ENCODE data around the gene CMBL. TPM values are rescaled to one million over a fixed set of nuclear protein-coding genes. Genes with fewer than 3 reads are reported as not detected.

Gene CMBL
- total RNA-seq, 1 experiment from 2014 or later, result 12.9 TPM

DNA sequence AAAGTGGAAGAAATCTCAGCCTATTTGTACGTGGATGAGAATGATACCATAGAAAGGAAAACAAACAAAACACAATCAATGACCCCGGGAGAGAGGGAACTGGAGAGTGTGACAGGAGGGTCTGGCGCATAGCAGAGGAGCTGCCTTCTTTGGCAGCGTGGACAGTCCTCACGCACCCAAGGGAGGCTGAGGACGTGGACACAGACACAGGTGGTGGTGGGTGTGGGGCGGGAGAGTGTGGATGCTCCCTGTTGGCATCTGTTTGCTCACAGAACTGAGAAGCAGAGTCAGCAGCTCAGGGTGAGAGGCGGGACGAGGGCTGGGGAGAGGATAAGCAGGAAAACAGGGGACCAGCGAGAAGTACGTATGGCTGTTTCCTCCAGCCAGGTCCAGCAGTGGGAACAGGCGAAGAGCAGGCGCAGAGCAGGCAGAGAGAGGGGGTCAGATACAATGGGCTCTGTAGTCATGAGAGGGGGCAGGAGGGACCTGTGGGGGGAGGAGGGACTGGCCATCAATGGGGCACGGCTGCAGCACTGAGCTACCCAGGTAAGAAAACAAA is 10.0 kb downstream of the CMBL start:
- intact Hi-C loops (cut with micrococcal nuclease; ENCODE audit: unreplicated experiment), result no loop called here
- H3K9me3 Mint-ChIP-seq (ENCODE audit: low read depth, unreplicated experiment), result peaks cover 4% of the 10 kb centered on the region
- no peaks in the 10 kb centered on the region for H3K27me3 Mint-ChIP-seq (ENCODE audit: unreplicated experiment)
- H3K36me3 Mint-ChIP-seq (ENCODE audit: insufficient read depth, unreplicated experiment), result peaks cover 9% of the 10 kb centered on the region
- TF ChIP-seq, protein P1, sequence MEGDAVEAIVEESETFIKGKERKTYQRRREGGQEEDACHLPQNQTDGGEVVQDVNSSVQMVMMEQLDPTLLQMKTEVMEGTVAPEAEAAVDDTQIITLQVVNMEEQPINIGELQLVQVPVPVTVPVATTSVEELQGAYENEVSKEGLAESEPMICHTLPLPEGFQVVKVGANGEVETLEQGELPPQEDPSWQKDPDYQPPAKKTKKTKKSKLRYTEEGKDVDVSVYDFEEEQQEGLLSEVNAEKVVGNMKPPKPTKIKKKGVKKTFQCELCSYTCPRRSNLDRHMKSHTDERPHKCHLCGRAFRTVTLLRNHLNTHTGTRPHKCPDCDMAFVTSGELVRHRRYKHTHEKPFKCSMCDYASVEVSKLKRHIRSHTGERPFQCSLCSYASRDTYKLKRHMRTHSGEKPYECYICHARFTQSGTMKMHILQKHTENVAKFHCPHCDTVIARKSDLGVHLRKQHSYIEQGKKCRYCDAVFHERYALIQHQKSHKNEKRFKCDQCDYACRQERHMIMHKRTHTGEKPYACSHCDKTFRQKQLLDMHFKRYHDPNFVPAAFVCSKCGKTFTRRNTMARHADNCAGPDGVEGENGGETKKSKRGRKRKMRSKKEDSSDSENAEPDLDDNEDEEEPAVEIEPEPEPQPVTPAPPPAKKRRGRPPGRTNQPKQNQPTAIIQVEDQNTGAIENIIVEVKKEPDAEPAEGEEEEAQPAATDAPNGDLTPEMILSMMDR (IDR thresholded peaks at IDR 0.05; ENCODE audit: unreplicated experiment), result no peak
- no TSS peak for BruUV-seq (replicated peaks)
- H3K4me3 Mint-ChIP-seq (ENCODE audit: low read depth, unreplicated experiment), result no peak overlapping the region
- CTCF ChIA-PET, result interaction anchor here (0.7 to 1.0 kb wide), 2 partner anchors 14 to 286 kb away, joined by 3 read pairs; no protein-coding TSS in a partner anchor
- no peak for DNase-seq
- peaks cover 29% of the 10 kb centered on the region for H3K4me1 Mint-ChIP-seq (ENCODE audit: low read depth, unreplicated experiment)
- H3K27ac Mint-ChIP-seq (ENCODE audit: unreplicated experiment), result no peak overlapping the region

DNA sequence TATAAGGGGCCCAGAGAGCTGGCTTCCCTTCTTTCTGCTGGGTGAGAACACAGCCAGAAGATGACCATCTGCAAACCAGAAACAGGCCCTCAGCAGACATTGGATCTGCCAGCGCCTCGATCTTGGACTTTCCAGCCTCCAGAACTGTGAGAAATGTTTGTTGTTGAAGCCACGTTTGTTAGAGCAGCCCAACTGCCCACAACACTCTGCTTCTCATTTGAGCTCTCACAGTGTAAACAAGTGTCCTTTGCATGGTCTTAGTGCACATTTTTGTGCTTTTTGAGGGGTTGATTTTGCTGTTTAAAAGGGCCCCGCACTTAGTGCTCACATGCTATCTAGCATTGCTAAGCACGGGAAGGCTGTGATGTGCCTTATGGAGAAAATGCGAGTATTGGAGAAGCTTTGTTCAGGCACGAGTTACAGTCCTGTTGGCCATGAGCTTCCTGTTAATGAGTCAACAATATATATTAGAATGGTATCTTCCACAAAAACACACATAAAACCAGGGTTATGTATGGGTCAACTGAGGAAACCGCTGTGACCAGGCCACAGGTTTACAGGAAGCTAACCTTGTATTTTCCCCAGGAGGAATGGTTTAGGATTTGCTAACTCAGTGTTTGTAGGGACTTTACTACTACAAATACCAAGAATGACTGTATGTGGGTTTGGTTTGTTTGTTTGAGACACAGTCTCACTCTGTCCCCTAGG is 11.9 kb downstream of the CMBL start:
- BruUV-seq (replicated peaks), result no TSS peak
- intact Hi-C loops (cut with micrococcal nuclease; ENCODE audit: unreplicated experiment), result no loop called here
- Mint-ChIP-seq H3K9me3 (ENCODE audit: low read depth, unreplicated experiment) (peaks cover 4% of the 10 kb centered on the region), H3K4me3 (ENCODE audit: low read depth, unreplicated experiment) (no peak overlapping the region), H3K27ac (ENCODE audit: unreplicated experiment) (no peak overlapping the region), H3K27me3 (ENCODE audit: unreplicated experiment) (no peaks in the 10 kb centered on the region), H3K4me1 (ENCODE audit: low read depth, unreplicated experiment) (peaks cover 20% of the 10 kb centered on the region), H3K36me3 (ENCODE audit: insufficient read depth, unreplicated experiment) (peaks cover 9% of the 10 kb centered on the region)
- CTCF ChIA-PET, result interaction anchor here (1.1 kb wide), 1 partner anchor 12 kb away, joined by 4 read pairs; no protein-coding TSS in a partner anchor
- TF ChIP-seq, protein P1 (IDR thresholded peaks at IDR 0.05; ENCODE audit: unreplicated experiment), result no peak
- DNase-seq, result no peak

DNA sequence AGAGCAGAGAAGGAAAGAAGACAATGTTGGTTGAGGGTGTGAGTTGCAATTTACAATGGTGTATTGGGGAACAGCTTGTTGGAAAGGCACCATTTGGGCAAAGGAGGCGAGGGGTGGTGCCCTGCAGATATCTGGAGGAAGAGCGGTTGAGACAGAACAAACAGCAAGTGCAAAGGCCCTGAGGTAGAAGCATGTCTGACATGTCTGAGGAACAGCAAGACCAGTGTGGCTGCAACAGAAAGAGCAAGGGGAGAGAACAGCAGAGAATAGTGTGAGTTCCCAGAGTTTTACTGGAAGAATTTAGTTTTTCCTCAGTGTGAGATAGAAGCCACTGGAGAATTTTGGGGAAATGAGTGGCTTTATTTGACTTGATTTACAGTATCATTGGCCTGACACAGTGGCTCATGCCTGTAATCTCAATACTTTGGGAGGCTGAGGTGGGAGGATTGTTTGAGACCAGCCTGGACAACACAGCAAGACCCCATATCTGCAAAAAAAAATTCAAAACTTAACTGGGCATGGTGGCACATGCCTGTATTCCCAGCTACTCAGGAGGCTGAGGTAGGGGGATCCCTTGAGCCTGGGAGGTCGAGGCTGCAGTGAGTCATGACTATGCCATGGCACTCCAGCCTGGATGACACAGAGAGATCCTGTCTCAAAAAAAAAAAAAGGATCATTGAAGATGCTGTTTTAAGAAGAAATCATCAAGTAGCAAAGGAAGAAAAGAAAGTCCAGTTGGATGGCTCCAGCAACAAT is 13.6 kb downstream of the CMBL start:
- Mint-ChIP-seq H3K36me3 (ENCODE audit: insufficient read depth, unreplicated experiment) (peaks cover 9% of the 10 kb centered on the region), H3K27ac (ENCODE audit: unreplicated experiment) (no peak overlapping the region), H3K27me3 (ENCODE audit: unreplicated experiment) (no peaks in the 10 kb centered on the region), H3K4me3 (ENCODE audit: low read depth, unreplicated experiment) (no peak overlapping the region), H3K4me1 (ENCODE audit: low read depth, unreplicated experiment) (peaks cover 9% of the 10 kb centered on the region), H3K9me3 (ENCODE audit: low read depth, unreplicated experiment) (peaks cover 4% of the 10 kb centered on the region)
- BruUV-seq (replicated peaks), result no TSS peak
- TF ChIP-seq, protein P1 (IDR thresholded peaks at IDR 0.05; ENCODE audit: unreplicated experiment), result no peak
- CTCF ChIA-PET, result interaction anchor here (0.6 to 0.7 kb wide), 4 partner anchors 35 to 284 kb away, joined by 3 to 4 read pairs (median 3); no protein-coding TSS in a partner anchor
- intact Hi-C loops (cut with micrococcal nuclease; ENCODE audit: unreplicated experiment), result no loop called here
- no peak for DNase-seq

DNA sequence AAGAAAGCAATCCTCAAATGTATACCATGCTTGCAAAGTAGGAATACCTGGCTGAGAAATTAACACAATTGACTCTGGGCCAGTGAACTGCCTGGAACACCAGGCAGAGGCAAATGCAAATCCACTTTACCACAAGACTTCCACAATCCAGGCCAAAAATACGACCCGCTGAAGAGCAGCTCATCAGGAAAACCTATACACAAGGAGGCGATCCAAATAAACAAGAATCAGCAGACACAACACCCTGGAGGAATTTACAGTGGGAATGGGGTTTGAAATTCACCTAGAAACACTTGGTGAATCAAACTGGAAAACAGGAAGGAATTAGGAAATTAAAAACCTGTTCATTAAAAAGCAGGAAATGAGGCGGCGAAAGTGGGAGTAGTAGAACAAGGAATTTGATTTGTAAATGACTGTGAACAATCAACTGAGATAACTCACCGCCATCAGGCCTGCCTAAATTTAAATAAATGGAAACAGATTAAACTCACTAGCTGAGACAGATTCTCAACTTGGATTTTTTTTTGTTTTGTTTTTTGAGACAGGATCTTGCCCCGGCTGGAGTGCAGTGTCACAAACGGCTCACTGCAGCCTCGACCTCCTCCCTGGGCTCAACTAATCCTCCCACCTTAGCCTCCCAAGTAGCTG is 15.9 kb downstream of the CMBL start:
- BruUV-seq (replicated peaks), result no TSS peak
- peaks cover 14% of the 10 kb centered on the region for H3K36me3 Mint-ChIP-seq (ENCODE audit: insufficient read depth, unreplicated experiment)
- no peaks in the 10 kb centered on the region for H3K27me3 Mint-ChIP-seq (ENCODE audit: unreplicated experiment)
- H3K4me1 Mint-ChIP-seq (ENCODE audit: low read depth, unreplicated experiment), result peaks cover 15% of the 10 kb centered on the region
- H3K27ac Mint-ChIP-seq (ENCODE audit: unreplicated experiment), result no peak overlapping the region
- TF ChIP-seq, protein P1 (IDR thresholded peaks at IDR 0.05; ENCODE audit: unreplicated experiment), result no peak
- H3K4me3 Mint-ChIP-seq (ENCODE audit: low read depth, unreplicated experiment), result no peak overlapping the region
- peaks cover 4% of the 10 kb centered on the region for H3K9me3 Mint-ChIP-seq (ENCODE audit: low read depth, unreplicated experiment)
- CTCF ChIA-PET, result interaction anchor here (0.6 kb wide), 1 partner anchor 9 kb away, joined by 8 read pairs; no protein-coding TSS in a partner anchor
- DNase-seq, result no peak
- intact Hi-C loops (cut with micrococcal nuclease; ENCODE audit: unreplicated experiment), result no loop called here
